HG03097 (cell line): ENCODE data around the gene RPL39L.

ENCODE experiments used
- ATAC-seq: cut with Tn5 transposase; IDR thresholded peaks from one replicate; pipeline ENCODE4 v1.9.1; 2021; ENCODE audit not compliant: unreplicated experiment, low FRiP score

The RPL39L gene

GRCh38 chr3:187102073-187102634 lies 37.1 kb downstream of the RPL39L start:
- ATAC-seq: no peak

GRCh38 chr3:187101184-187102072 lies 37.9 kb downstream of the RPL39L start:
- no peak for ATAC-seq

GRCh38 chr3:187098923-187099512 lies 40.3 kb downstream of the RPL39L start:
- ATAC-seq: no peak

- no peak for ATAC-seq
These were observed 46.0 kb downstream of the RPL39L start for GRCh38 chr3:187093320-187093719.

GRCh38 chr3:187088701-187089100 lies 50.6 kb downstream of the RPL39L start:
- ATAC-seq: no peak

DNA sequence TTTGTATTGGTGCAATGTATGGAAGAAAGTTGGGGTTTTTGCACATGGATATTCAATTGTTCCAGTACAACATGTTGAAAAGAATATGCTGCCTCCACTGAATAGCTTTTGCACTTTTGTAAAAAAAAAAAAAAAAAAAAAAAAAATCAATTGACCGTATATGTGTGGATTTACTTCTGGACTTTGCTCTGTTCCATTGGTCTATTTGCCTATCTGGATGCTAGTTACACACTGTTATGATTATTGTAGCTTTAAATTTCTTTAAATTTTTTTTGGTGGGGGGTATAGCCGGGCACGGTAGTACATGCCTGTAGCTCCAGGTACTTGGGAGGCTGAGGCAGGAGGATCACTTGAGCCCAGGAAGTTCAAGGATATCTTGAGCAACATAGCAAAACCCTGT lies 52.5 kb downstream of the RPL39L start:
- no peak for ATAC-seq

DNA sequence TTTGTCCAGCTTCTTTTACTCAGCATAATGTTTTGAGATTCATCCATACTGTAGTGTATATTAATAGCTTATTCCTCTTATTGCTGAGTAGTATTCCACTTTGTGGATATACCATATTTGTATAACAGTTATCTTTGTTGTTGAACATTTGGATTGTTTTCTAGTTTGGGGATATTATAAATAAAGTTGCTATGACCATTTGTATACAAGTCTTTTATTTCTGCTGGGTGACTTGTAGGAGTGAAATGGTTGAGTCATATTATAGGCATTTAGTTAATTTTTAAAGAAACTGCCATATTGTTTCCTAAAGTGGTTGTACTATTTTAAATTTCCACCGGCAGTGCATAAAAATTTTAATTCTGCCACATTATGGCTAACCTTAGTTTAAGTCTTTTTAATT lies 53.4 kb downstream of the RPL39L start:
- no peak for ATAC-seq

DNA sequence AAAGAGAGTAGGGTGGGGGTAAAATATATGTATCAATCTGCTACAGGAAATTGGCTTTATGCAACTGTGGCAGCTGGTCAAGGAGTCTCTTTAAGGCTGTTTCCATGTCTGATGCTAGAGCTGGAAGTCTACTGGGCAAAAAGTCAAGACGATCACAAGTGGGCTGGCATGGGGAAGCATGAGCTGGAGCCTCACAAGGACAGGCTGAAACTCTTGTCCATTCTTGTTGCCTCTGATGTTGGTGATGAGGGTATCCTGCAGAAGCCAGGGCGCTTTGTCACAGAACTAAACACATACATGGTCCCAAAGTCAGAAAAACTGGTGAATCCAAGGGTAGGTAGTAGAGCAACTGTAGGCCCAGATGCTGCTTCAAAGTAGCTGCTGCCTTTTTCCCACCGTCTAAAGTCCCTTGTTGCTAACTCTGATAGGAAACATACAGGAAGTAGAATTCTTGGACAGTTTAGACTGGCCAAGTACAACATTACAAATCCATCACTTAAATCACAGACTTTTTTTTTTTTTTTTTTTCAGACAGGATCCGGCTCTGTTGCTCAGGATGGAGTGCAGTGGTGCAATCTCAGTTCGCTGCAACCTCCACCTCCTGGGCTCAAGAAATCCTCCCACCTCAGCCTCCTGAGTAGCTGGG lies 54.2 kb downstream of the RPL39L start:
- no peak for ATAC-seq

DNA sequence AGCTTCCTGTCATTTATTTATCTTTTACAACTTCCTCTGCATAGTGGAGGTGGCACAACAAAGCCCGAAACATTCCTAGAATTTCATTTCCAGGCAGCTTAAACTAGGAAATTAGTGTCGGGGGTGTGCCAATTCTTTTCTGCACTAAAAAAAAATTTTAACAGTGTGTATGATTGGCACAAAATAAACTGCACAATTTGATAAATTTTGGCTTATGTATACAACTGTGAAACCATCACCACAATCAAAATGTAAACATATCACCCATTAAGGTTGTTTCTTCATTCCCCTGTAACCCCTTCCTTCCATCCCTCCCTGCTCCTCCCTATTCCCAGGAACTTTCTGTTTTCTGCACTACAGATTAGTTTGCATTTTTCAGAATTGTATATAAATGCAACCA lies 54.7 kb downstream of the RPL39L start:
- ATAC-seq: no peak

DNA sequence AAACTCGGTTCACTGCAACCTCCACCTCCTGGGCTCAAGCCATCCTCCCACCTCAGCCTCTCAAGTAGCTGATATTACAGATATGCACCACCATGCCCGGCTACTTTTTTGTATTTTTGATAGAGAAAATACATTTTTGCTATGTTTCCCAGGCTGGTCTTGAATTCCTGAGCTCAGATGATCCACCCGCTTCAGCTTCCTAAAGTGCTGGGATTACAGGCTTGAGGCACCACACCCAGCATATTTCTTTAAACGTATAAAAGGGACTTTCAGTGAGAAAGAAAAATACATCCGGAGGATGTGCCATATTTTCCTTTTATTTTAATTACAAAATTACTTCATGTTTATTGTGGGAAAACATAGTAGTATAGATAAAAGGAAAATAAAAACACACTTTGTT lies 55.2 kb downstream of the RPL39L start:
- ATAC-seq: no peak

GRCh38 chr3:187082758-187083375 lies 56.4 kb downstream of the RPL39L start:
- no peak for ATAC-seq

DNA sequence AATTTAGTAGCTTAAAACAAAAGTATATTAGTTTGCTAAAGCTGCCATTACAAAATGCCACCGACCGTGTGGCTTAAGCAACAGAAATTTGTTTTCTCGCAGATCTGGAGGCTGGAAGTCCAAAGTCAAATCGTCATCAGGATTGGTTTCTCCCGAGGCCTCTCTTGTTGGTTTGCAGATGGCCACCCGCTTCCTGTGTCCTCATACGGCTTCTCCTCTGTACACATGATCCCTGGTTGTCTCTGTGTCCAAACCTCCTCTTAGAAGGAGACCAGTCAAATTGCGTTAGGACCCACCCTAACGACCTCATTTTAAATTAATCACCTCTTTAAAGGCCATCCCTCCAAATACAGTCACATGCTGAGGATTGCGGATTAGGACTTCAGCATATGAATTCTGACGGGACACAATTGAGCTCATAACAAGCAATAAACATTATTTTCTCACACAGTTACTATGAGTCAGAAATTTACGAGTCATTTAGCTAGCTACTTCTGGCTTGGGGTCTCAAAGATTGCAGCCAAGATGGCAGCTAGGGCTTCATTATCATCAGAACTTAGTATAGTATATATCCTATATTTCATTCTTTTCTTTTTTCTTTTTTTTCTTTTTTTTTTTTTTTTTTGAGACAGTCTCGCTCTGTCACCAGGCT lies 58.4 kb downstream of the RPL39L start:
- no peak for ATAC-seq

- no peak for ATAC-seq
These were observed 59.9 kb downstream of the RPL39L start for GRCh38 chr3:187079090-187080022.

DNA sequence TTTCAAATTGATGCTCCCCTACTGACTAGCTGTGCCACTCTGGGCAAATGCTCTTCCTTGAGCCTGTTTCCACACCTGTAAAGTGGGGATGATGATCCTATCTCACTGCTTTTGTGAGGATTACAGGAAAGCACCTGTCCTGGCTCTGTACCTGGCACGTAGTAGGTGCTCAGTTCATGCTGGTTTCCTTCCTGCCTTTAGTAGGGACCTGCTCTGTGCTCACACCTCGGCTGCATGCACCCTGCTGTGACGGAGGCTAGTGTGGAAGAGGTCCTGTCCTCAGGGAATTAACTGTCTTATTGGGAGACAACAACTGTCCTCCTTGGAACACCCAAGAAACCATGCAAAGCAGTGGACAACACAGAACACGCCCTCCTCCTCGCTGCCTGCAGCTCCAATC lies 61.8 kb downstream of the RPL39L start:
- no peak for ATAC-seq

DNA sequence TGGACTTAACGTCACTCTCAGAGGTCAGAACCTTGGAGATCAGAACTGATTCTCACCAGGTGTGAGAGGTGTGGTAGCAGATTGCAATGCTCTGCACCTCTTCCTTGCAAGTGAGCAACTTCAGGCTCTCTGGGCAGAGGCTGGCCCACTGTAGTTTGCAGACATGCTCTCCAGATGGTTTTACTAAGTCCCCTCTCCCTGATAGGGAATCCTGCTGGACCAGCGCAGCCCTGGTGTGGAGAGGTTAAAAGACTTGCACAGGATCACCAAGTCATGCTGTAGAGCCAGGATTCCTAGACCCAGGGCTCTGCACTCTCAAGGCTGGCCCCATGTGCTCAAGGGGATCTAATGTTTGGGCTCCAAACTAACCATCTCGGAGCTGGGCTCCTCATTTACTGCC lies 62.2 kb downstream of the RPL39L start:
- no peak for ATAC-seq

DNA sequence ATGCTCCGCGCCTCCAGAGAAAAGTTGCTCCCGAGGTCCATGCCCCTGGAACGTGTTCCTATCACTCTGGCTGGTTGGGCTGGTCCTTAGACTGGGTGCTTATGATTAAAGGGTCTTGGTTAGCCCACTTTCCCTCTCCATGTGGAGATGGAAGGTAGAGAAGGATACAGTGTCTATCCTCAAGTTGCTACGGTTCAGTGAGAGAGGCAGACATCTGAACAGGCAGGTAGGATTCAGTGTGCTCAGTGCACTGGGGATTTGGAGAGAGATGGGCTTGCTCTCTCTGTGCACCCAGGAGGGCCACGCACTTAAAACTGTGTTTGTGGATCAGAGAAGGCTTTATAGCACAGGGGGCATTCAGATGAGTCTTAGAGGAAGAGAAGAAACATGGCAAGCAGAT lies 63.0 kb downstream of the RPL39L start:
- ATAC-seq: no peak

DNA sequence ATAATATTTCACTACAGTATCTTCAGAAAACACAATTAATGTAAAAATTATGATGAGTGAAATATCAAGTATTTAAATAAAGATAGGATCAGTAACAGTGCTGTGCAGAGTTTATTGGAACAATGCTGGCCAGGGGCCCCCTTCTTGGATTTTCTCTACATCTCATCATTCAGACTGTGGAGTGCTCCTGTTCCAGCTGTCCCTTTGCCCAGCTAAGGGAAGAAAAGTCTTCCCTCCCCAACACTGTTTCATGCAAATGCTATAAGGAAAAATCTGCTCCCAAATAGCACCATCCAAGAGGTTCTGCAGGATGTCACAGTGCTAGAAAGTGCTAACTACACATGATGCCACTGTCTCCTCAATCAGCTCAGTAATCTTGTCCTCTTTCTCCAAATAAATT lies 64.5 kb downstream of the RPL39L start:
- no peak for ATAC-seq

GRCh38 chr3:187073581-187074098 lies 65.7 kb downstream of the RPL39L start:
- no peak for ATAC-seq

DNA sequence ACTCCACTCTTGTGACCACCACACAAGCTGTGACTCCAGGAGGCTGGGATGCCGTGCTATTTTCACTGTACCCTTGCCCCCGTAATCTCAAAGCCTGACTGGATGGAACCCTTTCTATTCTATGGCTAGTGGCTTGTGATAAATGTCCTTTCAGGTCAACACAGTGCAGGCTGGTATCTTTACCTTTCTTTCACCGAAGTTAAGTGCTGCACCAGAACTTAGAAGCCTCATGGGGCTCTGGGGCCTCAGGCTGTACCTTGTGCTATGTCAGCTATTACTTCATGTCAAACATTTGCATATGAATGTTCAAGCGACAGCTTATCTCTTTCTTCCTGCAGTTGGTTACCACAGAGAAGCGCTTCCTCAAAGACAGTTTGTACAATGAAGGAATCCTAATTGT lies 66.8 kb downstream of the RPL39L start:
- no peak for ATAC-seq
